Kidney (tissue), 14 donors: Measurements from ENCODE around the gene SLC6A2. TPM values are rescaled to one million over a fixed set of nuclear protein-coding genes. Genes with fewer than 3 reads are reported as not detected.
A peak's percentile ranks its signal among the peaks of the same experiment; 100 is the strongest.

ENCODE experiments used
- DNase-seq, 5 donors: peaks; one replicate each; pipeline ENCODE4 v3.0.0-alpha.2; 2013 to 2020
- FAIRE-seq: peaks from 2 replicates; lab custom pipeline; 2012; peaks lifted over from hg19 to GRCh38; lab: Jason Lieb, UNC
- H3K27ac ChIP-seq, 2 donors: one replicate each; pipeline ENCODE4 v1.7.0; 2013; ENCODE audit warnings: low read depth in 2 of 2, low read length in 2 of 2, inconsistent platforms in 1 of 2
- H3K27me3 ChIP-seq: one replicate; pipeline ENCODE4 v1.7.1; 2013; ENCODE audit warnings: low read length, inconsistent platforms; ENCODE audit not compliant: control insufficient read depth, insufficient read depth
- H3K36me3 ChIP-seq, 3 donors: one replicate each; pipeline versions ENCODE4 v1.7.0 to v1.7.1; 2013; ENCODE audit warnings: low read length in 3 of 3, control low read depth in 1 of 3, inconsistent platforms in 1 of 3; ENCODE audit not compliant: insufficient read depth in 3 of 3, control insufficient read depth in 2 of 3
- H3K4me1 ChIP-seq, 3 donors: one replicate each; pipeline versions ENCODE4 v1.7.0 to v1.7.1; 2013; ENCODE audit warnings: low read length in 3 of 3, inconsistent platforms in 1 of 3, low read depth in 1 of 3; ENCODE audit not compliant: control insufficient read depth in 2 of 3, insufficient read depth in 2 of 3
- H3K4me3 ChIP-seq, 3 donors: one replicate each; pipeline versions ENCODE4 v1.7.0 to v1.8.1; 2013; ENCODE audit warnings: low read length in 3 of 3, control low read depth in 1 of 3, inconsistent platforms in 1 of 3
- H3K9ac ChIP-seq, 3 donors: one replicate each; pipeline versions ENCODE4 v1.7.0 to v1.7.1; 2013; ENCODE audit warnings: low read length in 3 of 3, control low read depth in 1 of 3, inconsistent platforms in 1 of 3
- H3K9me3 ChIP-seq, 3 donors: one replicate each; pipeline versions ENCODE4 v1.7.0 to v1.7.1; 2013; ENCODE audit warnings: low read length in 3 of 3, control low read depth in 1 of 3, inconsistent platforms in 1 of 3; ENCODE audit not compliant: control insufficient read depth in 2 of 3, insufficient read depth in 1 of 3
- intact Hi-C: fragments of 100-400 bp; cut with DNase I; formaldehyde crosslinking; loops from one replicate; pipeline ENCODE4 v1.11.1; 2022
- polyA plus RNA-seq: library from polyadenylated mRNA; stranded (reverse); fragments of 350-450 nt; fragmentation: Illumina TruSeq; extraction: RNeasy Lipid Tissue Mini Kit (QIAGEN cat#74804); gene quantifications from one replicate; pipeline ENCODE4 v1.2.3, GENCODE V29; 2014; ENCODE audit warnings: low read depth, low replicate concordance; ENCODE audit not compliant: insufficient read depth
- total RNA-seq: library from RNA; stranded (reverse); fragmentation: NEBNext Ultra II Directional; extraction: Animal tissue kit (Norgen Biotek cat#: 25700); gene quantifications from one replicate; pipeline ENCODE4 v1.2.1, GENCODE V29; 2021
- TF ChIP-seq, protein P1 (sequence below): IDR thresholded peaks from 3 replicates; pipeline ENCODE4 v1.5.1; 2012; ENCODE audit warnings: mild to moderate bottlenecking, moderate library complexity, borderline replicate concordance; ENCODE audit not compliant: insufficient read depth; ENCODE audit errors: extremely low read depth
- donor health status: control.
- donor health status: control.
- donor health status: control.
- donor health status: control.
- donor health status: control.
- donor health status: DM: yes; HTN: yes; CAD: no.
- donor health status: Normal renal cell carcinoma (clear cell type).

The SLC6A2 gene
- total and polyA plus RNA-seq, 2 donors from 2014 or later, result 0.09 to 0.73 TPM

DNA sequence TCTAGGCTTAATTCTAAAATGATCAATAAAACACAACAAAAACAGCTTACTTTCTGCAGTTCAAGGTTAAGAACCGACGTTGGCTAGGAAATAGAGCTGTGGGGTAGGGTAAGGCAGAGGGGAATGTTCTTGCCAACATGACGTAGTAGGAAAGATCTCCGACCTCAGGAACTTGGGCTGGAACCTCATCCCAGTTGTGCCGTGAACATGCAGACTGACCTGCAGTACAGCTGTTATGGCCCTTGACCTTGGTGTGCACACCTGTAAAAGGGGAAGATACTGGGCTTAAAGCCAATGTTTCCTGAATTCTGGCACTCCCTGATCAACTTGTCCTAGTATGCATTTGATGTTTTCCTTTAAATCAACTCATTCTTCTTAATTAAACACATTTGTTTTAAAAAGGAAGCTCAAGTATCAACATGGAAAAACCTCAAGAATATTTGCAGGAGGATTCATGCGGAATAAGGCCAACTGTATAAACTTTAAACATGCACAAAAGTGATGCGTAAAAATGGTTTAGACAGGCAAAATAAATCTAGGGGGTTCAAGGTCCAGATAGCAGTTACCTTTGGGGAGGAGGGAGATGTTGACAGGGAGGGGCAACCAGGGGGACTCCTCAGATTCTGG lies 14.2 kb upstream of the SLC6A2 start:
- Histone ChIP-seq H3K27ac (no peak overlapping the region), H3K9me3 (no peaks in the 10 kb centered on the region), H3K27me3 (no peaks in the 10 kb centered on the region), H3K4me1 (no peaks in the 10 kb centered on the region), H3K9ac (no peak overlapping the region), H3K4me3 (no peak overlapping the region), H3K36me3 (no peaks in the 10 kb centered on the region)
- intact Hi-C loops, result no loop called here
- DNase-seq, result no peak
- TF ChIP-seq, protein P1, sequence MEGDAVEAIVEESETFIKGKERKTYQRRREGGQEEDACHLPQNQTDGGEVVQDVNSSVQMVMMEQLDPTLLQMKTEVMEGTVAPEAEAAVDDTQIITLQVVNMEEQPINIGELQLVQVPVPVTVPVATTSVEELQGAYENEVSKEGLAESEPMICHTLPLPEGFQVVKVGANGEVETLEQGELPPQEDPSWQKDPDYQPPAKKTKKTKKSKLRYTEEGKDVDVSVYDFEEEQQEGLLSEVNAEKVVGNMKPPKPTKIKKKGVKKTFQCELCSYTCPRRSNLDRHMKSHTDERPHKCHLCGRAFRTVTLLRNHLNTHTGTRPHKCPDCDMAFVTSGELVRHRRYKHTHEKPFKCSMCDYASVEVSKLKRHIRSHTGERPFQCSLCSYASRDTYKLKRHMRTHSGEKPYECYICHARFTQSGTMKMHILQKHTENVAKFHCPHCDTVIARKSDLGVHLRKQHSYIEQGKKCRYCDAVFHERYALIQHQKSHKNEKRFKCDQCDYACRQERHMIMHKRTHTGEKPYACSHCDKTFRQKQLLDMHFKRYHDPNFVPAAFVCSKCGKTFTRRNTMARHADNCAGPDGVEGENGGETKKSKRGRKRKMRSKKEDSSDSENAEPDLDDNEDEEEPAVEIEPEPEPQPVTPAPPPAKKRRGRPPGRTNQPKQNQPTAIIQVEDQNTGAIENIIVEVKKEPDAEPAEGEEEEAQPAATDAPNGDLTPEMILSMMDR, result no peak
- FAIRE-seq, result no peak

DNA sequence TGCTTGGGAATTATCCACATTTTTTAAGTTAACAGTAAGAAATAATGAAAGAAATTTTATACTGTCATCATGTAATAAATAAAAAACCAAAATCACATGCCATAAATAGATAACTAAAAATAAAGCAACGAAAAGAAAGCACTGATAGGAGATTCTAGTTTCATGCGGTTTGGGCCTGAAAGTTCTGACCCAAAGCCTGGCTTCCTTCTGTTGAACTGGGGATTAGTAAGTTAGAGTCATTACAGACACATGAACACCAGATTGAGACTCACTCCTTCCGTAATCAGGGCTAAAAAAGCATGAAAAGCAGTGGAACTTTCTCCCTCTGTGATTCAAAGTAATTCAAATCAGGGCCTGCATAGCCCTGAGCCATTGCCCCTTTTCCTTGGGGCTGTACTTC lies 13.2 kb upstream of the SLC6A2 start:
- Histone ChIP-seq H3K4me3 (no peak overlapping the region), H3K9me3 (no peaks in the 10 kb centered on the region), H3K9ac (no peak overlapping the region), H3K27me3 (no peaks in the 10 kb centered on the region), H3K27ac (no peak overlapping the region), H3K36me3 (no peaks in the 10 kb centered on the region), H3K4me1 (no peaks in the 10 kb centered on the region)
- DNase-seq (no peak), FAIRE-seq (no peak)
- TF ChIP-seq, protein P1, result no peak
- intact Hi-C loops, result no loop called here

DNA sequence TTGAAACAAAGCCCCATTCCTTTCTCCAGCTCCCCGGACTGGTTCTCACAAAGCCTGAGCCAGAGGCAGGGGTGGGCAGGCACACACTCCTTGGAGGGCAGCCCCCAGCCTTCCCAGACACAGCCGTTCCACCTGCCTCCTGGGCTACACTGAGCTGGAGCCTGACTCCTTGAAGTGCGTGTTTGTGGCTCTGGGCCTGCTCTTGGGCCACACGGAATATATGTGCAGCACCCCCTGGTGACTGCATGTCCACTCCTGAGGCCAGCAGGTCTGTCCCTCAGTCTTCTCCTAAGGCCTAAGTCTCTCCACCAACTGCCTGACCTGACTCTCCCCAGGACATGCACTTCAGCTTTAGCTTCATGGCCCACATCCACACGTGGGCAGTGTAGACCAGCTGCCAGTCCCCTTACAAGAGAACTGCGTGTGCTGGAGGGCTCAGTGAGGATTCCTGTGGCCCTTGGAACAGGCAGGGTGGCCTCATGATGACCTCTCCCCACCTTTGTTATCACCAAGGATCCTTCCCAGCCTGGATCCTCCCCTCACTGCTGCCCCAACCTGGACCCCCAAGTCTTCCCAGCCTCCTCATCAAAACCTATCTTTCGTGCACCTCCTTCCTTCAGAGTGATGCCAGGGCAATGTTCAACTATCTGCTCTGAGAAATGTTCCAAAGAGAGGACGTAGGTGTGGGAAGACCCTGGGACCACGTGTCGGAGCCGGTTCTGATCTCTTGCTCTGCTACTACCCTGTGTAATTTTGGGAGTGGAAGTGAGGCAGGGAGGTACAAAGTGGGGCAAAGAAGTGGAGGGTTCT lies 12.4 kb upstream of the SLC6A2 start:
- DNase-seq, result peak in 1 of 5 donors; percentile 5
- Histone ChIP-seq H3K36me3 (no peaks in the 10 kb centered on the region), H3K27ac (no peak overlapping the region), H3K4me3 (no peak overlapping the region), H3K9ac (no peak overlapping the region), H3K4me1 (no peaks in the 10 kb centered on the region), H3K9me3 (no peaks in the 10 kb centered on the region), H3K27me3 (no peaks in the 10 kb centered on the region)
- intact Hi-C loops, result no loop called here
- FAIRE-seq, result no peak
- TF ChIP-seq, protein P1, result no peak
